Neural progenitor cell (in vitro differentiated cells): ENCODE data around the gene ADARB2. TPM values are rescaled to one million over a fixed set of nuclear protein-coding genes. Genes with fewer than 3 reads are reported as not detected.
"Not testable (repeated sequence)": the region's sequence is repeated elsewhere in the genome, so short reads cannot be mapped to it uniquely, and the experiment has no call there.

Experiments
- DNase-seq: peaks from one replicate; pipeline ENCODE4 v3.0.0-alpha.2; 2016; ENCODE audit warnings: low spot score
- H2AFZ ChIP-seq: fragments of 200-600 bp; sonication (generic); replicated peaks from 2 replicates; pipeline ENCODE4 v1.6.1; 2016; ENCODE audit warnings: antibody characterized with exemption
- H3F3A ChIP-seq: fragments of 200-600 bp; sonication (generic); 2 replicates; pipeline ENCODE4 v1.6.1; 2016; ENCODE audit warnings: antibody characterized with exemption, low read depth
- H3K27ac ChIP-seq: fragments of 200-600 bp; sonication (generic); 2 replicates; pipeline ENCODE4 v1.5.1; 2016; ENCODE audit warnings: mild to moderate bottlenecking
- H3K27me3 ChIP-seq: fragments of 200-600 bp; sonication (generic); 2 replicates; pipeline ENCODE4 v1.6.1; 2016; ENCODE audit warnings: mild to moderate bottlenecking, moderate library complexity
- H3K36me3 ChIP-seq: fragments of 200-600 bp; sonication (generic); 2 replicates; pipeline ENCODE4 v1.5.1; 2016
- H3K4me1 ChIP-seq: fragments of 200-600 bp; sonication (generic); 2 replicates; pipeline ENCODE4 v1.6.1; 2016; ENCODE audit warnings: mixed run types
- H3K4me2 ChIP-seq: fragments of 200-600 bp; sonication (generic); 2 replicates; pipeline ENCODE4 v1.6.1; 2016
- H3K4me3 ChIP-seq: fragments of 200-600 bp; sonication (generic); 2 replicates; pipeline ENCODE4 v1.5.1; 2016
- H3K79me2 ChIP-seq: fragments of 200-600 bp; sonication (generic); 2 replicates; pipeline ENCODE4 v1.6.1; 2016; ENCODE audit warnings: low read depth
- H3K9ac ChIP-seq: fragments of 200-600 bp; sonication (generic); 2 replicates; pipeline ENCODE4 v1.6.1; 2016
- H3K9me3 ChIP-seq: fragments of 200-600 bp; sonication (generic); 2 replicates; pipeline ENCODE4 v1.5.1; 2016; ENCODE audit warnings: low read depth
- H4K20me1 ChIP-seq: fragments of 200-600 bp; sonication (generic); 2 replicates; pipeline ENCODE4 v1.6.1; 2016; ENCODE audit warnings: low read depth
- H3K27ac Mint-ChIP-seq: 3 replicates; pipeline ENCODE4 v1.8.0; 2021; ENCODE audit warnings: mixed read lengths
- H3K27me3 Mint-ChIP-seq: 2 replicates; pipeline ENCODE4 v1.8.0; 2022; ENCODE audit warnings: low read depth, mild to moderate bottlenecking, inconsistent platforms, moderate library complexity, mixed read lengths; ENCODE audit not compliant: insufficient read depth
- H3K36me3 Mint-ChIP-seq: 3 replicates; pipeline ENCODE4 v1.8.0; 2021; ENCODE audit warnings: mixed read lengths
- H3K4me1 Mint-ChIP-seq: 3 replicates; pipeline ENCODE4 v1.8.0; 2021; ENCODE audit warnings: mixed read lengths
- H3K4me3 Mint-ChIP-seq: 3 replicates; pipeline ENCODE4 v1.8.0; 2021; ENCODE audit warnings: mild to moderate bottlenecking, moderate library complexity, mixed read lengths
- H3K9me3 Mint-ChIP-seq: 3 replicates; pipeline ENCODE4 v1.8.0; 2020; ENCODE audit warnings: mixed read lengths
- CTCF ChIP-seq: fragments of 200-600 bp; sonication (generic); IDR thresholded peaks from 2 replicates; pipeline ENCODE4 v1.5.1; 2017; ENCODE audit warnings: antibody characterized with exemption, mild to moderate bottlenecking
- EZH2 ChIP-seq: fragments of 200-600 bp; sonication (generic); IDR thresholded peaks from 2 replicates; pipeline ENCODE4 v1.6.1; 2017; ENCODE audit warnings: antibody characterized with exemption, mild to moderate bottlenecking, moderate library complexity
- EZH2phosphoT487 ChIP-seq: fragments of 200-600 bp; sonication (generic); IDR thresholded peaks from 2 replicates; pipeline ENCODE4 v1.6.1; 2017; ENCODE audit warnings: antibody characterized with exemption
- total RNA-seq: library from RNA; depleted of rRNA; stranded (reverse); fragments of >200 nt; gene quantifications from 2 replicates; pipeline ENCODE4 v1.2.3, GENCODE V29; 2015; ENCODE audit warnings: low replicate concordance

ADARB2 gene
- total RNA-seq, 1 donor from 2014 or later: not detected

DNA sequence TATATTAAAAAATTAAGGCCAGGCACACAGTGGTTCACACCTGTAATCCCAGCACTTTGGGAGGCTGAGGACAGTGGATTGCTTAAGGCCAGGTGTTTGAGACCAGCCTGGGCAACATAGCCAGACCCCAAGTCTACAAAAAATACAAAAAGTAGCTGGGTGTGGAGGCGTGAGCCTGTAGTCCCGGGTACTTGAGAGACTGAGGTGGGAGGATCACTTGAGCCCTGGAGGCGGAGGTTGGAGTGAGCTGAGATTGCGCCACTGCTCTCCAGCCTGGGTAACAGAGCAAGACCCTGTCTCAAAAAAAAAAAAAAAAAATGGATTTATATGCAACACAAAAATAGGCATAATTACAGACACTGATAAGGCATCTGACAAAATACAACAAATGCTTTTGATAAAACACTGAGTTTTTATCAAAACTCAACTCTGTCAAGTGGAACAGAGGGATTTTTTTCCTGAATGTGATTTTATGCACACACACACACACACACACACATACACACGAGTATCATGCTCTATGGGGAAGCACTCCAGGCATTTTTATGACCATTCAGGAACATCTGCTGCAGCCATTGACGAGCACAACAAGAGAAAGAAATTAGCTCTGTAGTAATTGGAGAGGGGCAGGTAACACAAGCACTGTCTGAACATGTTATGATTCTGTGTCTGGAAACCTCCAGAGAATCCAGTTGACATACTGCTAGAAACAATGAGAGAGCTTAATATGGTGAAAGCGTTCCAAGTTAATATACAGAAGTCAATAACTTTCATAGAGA is 488.0 kb downstream of the ADARB2 start:
- H3K9me3 Mint-ChIP-seq: peaks cover 9% of the 10 kb centered on the region
- Histone ChIP-seq H4K20me1 (no peaks in the 10 kb centered on the region), H3K9me3 (no peaks in the 10 kb centered on the region), H3F3A (no peaks in the 10 kb centered on the region), H3K9ac (no peak overlapping the region), H3K27ac (no peak overlapping the region), H3K4me2 (no peak overlapping the region), H3K36me3 (no peaks in the 10 kb centered on the region), H3K4me1 (no peaks in the 10 kb centered on the region), H2AFZ (no peak overlapping the region), H3K27me3 (no peaks in the 10 kb centered on the region), H3K4me3 (no peak overlapping the region), H3K79me2 (no peaks in the 10 kb centered on the region)
- H3K27me3 Mint-ChIP-seq: peaks cover 15% of the 10 kb centered on the region
- TF ChIP-seq CTCF (no peak), EZH2phosphoT487 (no peak), EZH2 (no peak)
- H3K36me3 Mint-ChIP-seq: no peaks in the 10 kb centered on the region
- no peak for DNase-seq
- no peak overlapping the region for H3K27ac Mint-ChIP-seq
- no peak overlapping the region for H3K4me3 Mint-ChIP-seq
- no peaks in the 10 kb centered on the region for H3K4me1 Mint-ChIP-seq

- H3K4me3 ChIP-seq, H3K27ac Mint-ChIP-seq, H3K4me1 ChIP-seq, H4K20me1 ChIP-seq, H2AFZ ChIP-seq, H3K4me3 Mint-ChIP-seq, H3K9me3 ChIP-seq, H3K9me3 Mint-ChIP-seq, H3K27me3 ChIP-seq, H3K36me3 Mint-ChIP-seq, H3K4me2 ChIP-seq, H3K27ac ChIP-seq, H3K4me1 Mint-ChIP-seq, DNase-seq, H3K9ac ChIP-seq, H3F3A ChIP-seq, H3K36me3 ChIP-seq, H3K79me2 ChIP-seq: not testable (repeated sequence)
- H3K27me3 Mint-ChIP-seq: peaks cover 15% of the 10 kb centered on the region
These were observed 489.1 kb downstream of the ADARB2 start for GRCh38 chr10:1248262-1248630.

GRCh38 chr10:1247598-1248261 is 489.6 kb downstream of the ADARB2 start:
- H3K4me1 ChIP-seq: no peaks in the 10 kb centered on the region
- Mint-ChIP-seq H3K9me3 (peaks cover 9% of the 10 kb centered on the region), H3K4me1 (peaks cover 11% of the 10 kb centered on the region), H3K4me3 (no peak overlapping the region), H3K27me3 (peaks cover 17% of the 10 kb centered on the region), H3K27ac (no peak overlapping the region), H3K36me3 (no peaks in the 10 kb centered on the region)
- H3K4me2 ChIP-seq: no peak overlapping the region
- no peak overlapping the region for H3K4me3 ChIP-seq
- H3F3A ChIP-seq: peaks cover 4% of the 10 kb centered on the region
- H3K27me3 ChIP-seq: no peaks in the 10 kb centered on the region
- no peaks in the 10 kb centered on the region for H3K9me3 ChIP-seq
- no peak overlapping the region for H3K9ac ChIP-seq
- H3K27ac ChIP-seq: no peak overlapping the region
- no peaks in the 10 kb centered on the region for H4K20me1 ChIP-seq
- no peak for TF ChIP-seq EZH2
- TF ChIP-seq CTCF: no peak
- no peak for TF ChIP-seq EZH2phosphoT487
- no peaks in the 10 kb centered on the region for H3K36me3 ChIP-seq
- no peaks in the 10 kb centered on the region for H3K79me2 ChIP-seq
- no peak for DNase-seq
- no peak overlapping the region for H2AFZ ChIP-seq

DNA sequence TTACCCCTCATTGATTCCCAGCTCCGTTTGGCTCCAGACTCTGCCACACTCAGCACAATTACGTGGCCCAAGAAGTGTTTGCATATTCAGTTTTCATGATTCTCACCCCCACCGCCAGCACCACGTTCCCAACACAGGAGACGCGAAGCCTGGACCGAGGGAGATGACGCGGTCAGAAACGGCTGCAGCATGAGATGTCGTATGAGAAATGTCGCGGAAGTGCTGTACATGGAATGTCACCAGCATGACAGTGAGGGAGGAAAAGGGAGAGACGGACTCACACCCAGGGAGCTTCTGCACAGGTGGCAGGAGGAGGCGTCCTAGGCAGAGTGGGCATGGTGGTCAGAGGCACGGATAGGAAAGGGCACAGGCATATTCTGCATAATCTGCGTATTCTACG is 492.8 kb downstream of the ADARB2 start:
- Mint-ChIP-seq H3K4me1 (peaks cover 28% of the 10 kb centered on the region), H3K27me3 (peaks cover 21% of the 10 kb centered on the region), H3K4me3 (no peak overlapping the region), H3K9me3 (peaks cover 9% of the 10 kb centered on the region), H3K27ac (no peak overlapping the region), H3K36me3 (no peaks in the 10 kb centered on the region)
- Histone ChIP-seq H3K4me3 (no peak overlapping the region), H3F3A (peaks cover 15% of the 10 kb centered on the region), H3K4me2 (no peak overlapping the region), H3K79me2 (no peaks in the 10 kb centered on the region), H3K27me3 (peaks cover 9% of the 10 kb centered on the region), H2AFZ (no peak overlapping the region), H4K20me1 (no peaks in the 10 kb centered on the region), H3K9ac (no peak overlapping the region), H3K9me3 (no peaks in the 10 kb centered on the region), H3K36me3 (no peaks in the 10 kb centered on the region), H3K4me1 (no peaks in the 10 kb centered on the region), H3K27ac (no peak overlapping the region)
- TF ChIP-seq CTCF: no peak
- TF ChIP-seq EZH2phosphoT487: no peak
- TF ChIP-seq EZH2: no peak
- no peak for DNase-seq
